ENCODE data around the gene SGCA. TPM values are rescaled to one million over a fixed set of nuclear protein-coding genes. Genes with fewer than 3 reads are reported as not detected.

SGCA gene
- total and polyA plus RNA-seq, 2 of the 13 experiments (the other 11 are each of a cell fraction or from before 2014, with no cell fraction given) = not detected

GRCh38 chr17:50149417-50150353, 16.1 kb upstream of the SGCA start (continued):
- TF ChIP-seq ZNF280D (CRISPR knock-in tag; IDR thresholded peaks at IDR 0.05) = no peak
- no peak for TF ChIP-seq MED8 (CRISPR knock-in tag; IDR thresholded peaks at IDR 0.05; ENCODE audit: insufficient replicate concordance)
- TF ChIP-seq SP4 (CRISPR knock-in tag; IDR thresholded peaks at IDR 0.05) = 0 out of 2 replicates have a peak, but pooled peaks have one; percentile 19
- TF ChIP-seq ZFP36L1 (CRISPR knock-in tag; IDR thresholded peaks at IDR 0.05) = no peak; the same call in 1 of the 2 replicates
- TF ChIP-seq KLF16 (CRISPR knock-in tag; IDR thresholded peaks at IDR 0.05) = no peak
- no peak for TF ChIP-seq GFI1 (CRISPR knock-in tag; IDR thresholded peaks at IDR 0.05; ENCODE audit: borderline replicate concordance)
- 0 out of 2 replicates have a peak, but pooled peaks have one; percentile 42 for TF ChIP-seq ZKSCAN8 (CRISPR knock-in tag; IDR thresholded peaks at IDR 0.05; ENCODE audit: borderline replicate concordance)
- TF ChIP-seq TFDP2 (CRISPR knock-in tag; IDR thresholded peaks at IDR 0.05) = peak; percentile 71
- no peak for TF ChIP-seq ZNF282 (IDR thresholded peaks at IDR 0.05; ENCODE audit: partially characterized antibody)
- TF ChIP-seq, protein P1, sequence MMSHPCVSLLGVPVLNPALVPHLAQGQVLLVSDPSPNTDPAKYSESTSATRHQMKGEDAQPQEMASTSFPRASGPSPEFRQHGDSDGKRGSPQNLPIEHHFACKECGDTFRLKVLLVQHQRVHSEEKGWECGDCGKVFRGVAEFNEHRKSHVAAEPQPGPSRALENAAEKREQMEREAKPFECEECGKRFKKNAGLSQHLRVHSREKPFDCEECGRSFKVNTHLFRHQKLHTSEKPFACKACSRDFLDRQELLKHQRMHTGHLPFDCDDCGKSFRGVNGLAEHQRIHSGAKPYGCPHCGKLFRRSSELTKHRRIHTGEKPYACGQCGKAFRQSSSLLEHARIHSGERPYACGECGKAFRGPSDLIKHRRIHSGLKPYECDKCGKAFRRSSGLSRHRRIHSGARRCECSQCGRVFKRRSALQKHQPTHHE (CRISPR knock-in tag; IDR thresholded peaks at IDR 0.05; ENCODE audit: borderline replicate concordance) = no peak
- no peak for TF ChIP-seq GZF1 (CRISPR knock-in tag; IDR thresholded peaks at IDR 0.05)
- no peak; the same call in 1 of the 2 replicates for TF ChIP-seq BCL3 (CRISPR knock-in tag; IDR thresholded peaks at IDR 0.05)
- no peak; the same call in 1 of the 2 replicates for TF ChIP-seq HOXA9 (CRISPR knock-in tag; IDR thresholded peaks at IDR 0.05; ENCODE audit: borderline replicate concordance)
- TF ChIP-seq, protein P2, sequence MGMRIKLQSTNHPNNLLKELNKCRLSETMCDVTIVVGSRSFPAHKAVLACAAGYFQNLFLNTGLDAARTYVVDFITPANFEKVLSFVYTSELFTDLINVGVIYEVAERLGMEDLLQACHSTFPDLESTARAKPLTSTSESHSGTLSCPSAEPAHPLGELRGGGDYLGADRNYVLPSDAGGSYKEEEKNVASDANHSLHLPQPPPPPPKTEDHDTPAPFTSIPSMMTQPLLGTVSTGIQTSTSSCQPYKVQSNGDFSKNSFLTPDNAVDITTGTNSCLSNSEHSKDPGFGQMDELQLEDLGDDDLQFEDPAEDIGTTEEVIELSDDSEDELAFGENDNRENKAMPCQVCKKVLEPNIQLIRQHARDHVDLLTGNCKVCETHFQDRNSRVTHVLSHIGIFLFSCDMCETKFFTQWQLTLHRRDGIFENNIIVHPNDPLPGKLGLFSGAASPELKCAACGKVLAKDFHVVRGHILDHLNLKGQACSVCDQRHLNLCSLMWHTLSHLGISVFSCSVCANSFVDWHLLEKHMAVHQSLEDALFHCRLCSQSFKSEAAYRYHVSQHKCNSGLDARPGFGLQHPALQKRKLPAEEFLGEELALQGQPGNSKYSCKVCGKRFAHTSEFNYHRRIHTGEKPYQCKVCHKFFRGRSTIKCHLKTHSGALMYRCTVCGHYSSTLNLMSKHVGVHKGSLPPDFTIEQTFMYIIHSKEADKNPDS (CRISPR knock-in tag; IDR thresholded peaks at IDR 0.05) = no peak
- TF ChIP-seq, protein P3, sequence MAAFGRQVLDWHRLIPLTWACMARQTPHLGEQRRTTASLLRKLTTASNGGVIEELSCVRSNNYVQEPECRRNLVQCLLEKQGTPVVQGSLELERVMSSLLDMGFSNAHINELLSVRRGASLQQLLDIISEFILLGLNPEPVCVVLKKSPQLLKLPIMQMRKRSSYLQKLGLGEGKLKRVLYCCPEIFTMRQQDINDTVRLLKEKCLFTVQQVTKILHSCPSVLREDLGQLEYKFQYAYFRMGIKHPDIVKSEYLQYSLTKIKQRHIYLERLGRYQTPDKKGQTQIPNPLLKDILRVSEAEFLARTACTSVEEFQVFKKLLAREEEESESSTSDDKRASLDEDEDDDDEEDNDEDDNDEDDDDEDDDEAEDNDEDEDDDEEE (CRISPR knock-in tag; IDR thresholded peaks at IDR 0.05) = no peak
- TF ChIP-seq KAT8 (CRISPR knock-in tag; IDR thresholded peaks at IDR 0.05) = no peak
- TF ChIP-seq POLR2AphosphoS2 (IDR thresholded peaks at IDR 0.05; ENCODE audit: low read depth, low read length) = no peak
- no peak for TF ChIP-seq STAG1 (CRISPR knock-in tag; IDR thresholded peaks at IDR 0.05)
